T-helper 2 cell treated with Interferon-gamma antibody and Interleukin-4, amounts not matched to agents 5 μg/mL and 100 μg/mL, for 36 hours (primary cell): ENCODE data around the gene CPS1.

ENCODE experiments used
- DNase-seq: peaks from one replicate; pipeline ENCODE4 v3.0.0; 2021; ENCODE audit warnings: low spot score
- H3K27ac Mint-ChIP-seq: one replicate; pipeline ENCODE4 v1.8.0; 2021; ENCODE audit warnings: mild to moderate bottlenecking, mixed read lengths
- H3K27me3 Mint-ChIP-seq: one replicate; pipeline ENCODE4 v1.8.0; 2021; ENCODE audit warnings: low read depth, mixed read lengths
- H3K36me3 Mint-ChIP-seq: one replicate; pipeline ENCODE4 v1.8.0; 2021; ENCODE audit warnings: low read depth, mixed read lengths
- H3K4me1 Mint-ChIP-seq: one replicate; pipeline ENCODE4 v1.8.0; 2021; ENCODE audit warnings: low read depth, mixed read lengths
- H3K4me3 Mint-ChIP-seq: one replicate; pipeline ENCODE4 v1.8.0; 2022; ENCODE audit warnings: mild to moderate bottlenecking, moderate library complexity, mixed read lengths
- H3K9me3 Mint-ChIP-seq: one replicate; pipeline ENCODE4 v1.8.0; 2021; ENCODE audit warnings: mixed read lengths

The CPS1 gene

DNA sequence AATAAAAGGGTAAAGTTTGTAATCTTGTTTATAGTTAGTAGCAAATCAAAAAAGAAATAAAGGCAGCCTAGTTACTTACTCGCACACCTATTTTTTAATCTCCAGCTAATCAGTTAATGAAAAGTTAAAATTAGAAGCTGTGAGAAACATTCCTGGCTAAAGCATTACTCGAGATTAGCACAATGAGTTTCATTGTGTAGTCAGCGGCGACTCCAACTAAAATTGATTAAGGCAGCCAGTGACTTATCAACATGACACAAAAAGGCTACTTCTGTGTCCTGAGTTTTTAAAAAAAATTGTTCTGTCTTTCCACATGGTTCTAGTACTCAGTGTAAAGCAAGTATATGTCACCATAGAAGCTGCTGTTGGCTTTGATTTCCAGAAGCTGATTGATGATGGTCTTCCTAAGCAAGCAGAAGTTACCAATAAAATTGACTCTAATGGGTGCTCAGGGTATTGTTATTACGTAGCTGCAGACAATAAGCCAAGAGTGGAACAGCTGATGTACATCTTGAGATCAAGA, 159.2 kb downstream of the CPS1 start:
- no peak overlapping the region for H3K4me3 Mint-ChIP-seq
- no peaks in the 10 kb centered on the region for H3K36me3 Mint-ChIP-seq
- no peaks in the 10 kb centered on the region for H3K27me3 Mint-ChIP-seq
- H3K9me3 Mint-ChIP-seq: no peaks in the 10 kb centered on the region
- no peak overlapping the region for H3K27ac Mint-ChIP-seq
- no peak for DNase-seq
- no peaks in the 10 kb centered on the region for H3K4me1 Mint-ChIP-seq

DNA sequence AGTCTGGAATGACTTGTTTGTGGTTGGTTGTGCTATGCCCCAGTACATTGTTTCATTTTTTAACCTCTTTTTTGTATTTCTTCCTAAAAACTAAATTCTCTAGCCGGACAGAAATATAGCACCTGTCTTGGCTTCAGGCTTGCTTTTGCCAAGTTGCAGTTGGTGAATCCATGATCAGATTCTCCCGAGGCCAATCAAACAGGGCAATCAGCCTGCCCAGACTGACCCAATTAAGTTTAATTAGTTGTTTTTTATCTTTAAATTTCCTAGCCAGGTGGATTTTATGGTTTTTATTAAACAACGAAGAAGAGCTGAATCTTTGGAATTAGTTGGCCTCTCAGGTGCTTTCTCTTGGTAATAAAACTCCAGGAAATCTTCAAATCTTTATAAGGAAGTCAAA, 162.1 kb downstream of the CPS1 start:
- no peak overlapping the region for H3K27ac Mint-ChIP-seq
- H3K36me3 Mint-ChIP-seq: no peaks in the 10 kb centered on the region
- H3K9me3 Mint-ChIP-seq: no peaks in the 10 kb centered on the region
- H3K27me3 Mint-ChIP-seq: no peaks in the 10 kb centered on the region
- no peak for DNase-seq
- no peak overlapping the region for H3K4me3 Mint-ChIP-seq
- H3K4me1 Mint-ChIP-seq: no peaks in the 10 kb centered on the region

GRCh38 chr2:210722092-210722491, 165.7 kb downstream of the CPS1 start:
- no peak overlapping the region for H3K27ac Mint-ChIP-seq
- H3K4me3 Mint-ChIP-seq: no peak overlapping the region
- peaks cover under 1% of the 10 kb centered on the region for H3K9me3 Mint-ChIP-seq
- no peaks in the 10 kb centered on the region for H3K36me3 Mint-ChIP-seq
- H3K4me1 Mint-ChIP-seq: no peaks in the 10 kb centered on the region
- H3K27me3 Mint-ChIP-seq: no peaks in the 10 kb centered on the region
- no peak for DNase-seq

DNA sequence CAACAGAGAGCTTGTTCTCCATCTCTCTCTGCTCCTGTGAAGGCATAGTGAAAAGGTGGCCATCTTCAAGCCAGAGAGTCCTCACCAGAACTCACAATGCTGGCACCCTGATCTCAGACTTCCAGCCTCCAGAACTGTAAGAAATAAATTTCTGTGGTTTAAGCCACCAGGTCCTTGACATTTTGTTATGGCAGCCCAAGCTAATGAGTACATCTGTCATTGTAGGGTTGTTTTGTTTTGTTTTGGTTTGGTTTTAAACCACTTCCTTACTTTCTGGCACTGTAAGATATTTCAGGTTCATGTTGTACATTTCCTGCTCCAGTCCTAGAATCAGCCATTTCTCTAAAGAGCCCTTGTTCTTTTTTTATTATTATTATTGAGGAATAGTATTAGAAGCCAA, 171.2 kb downstream of the CPS1 start:
- H3K27me3 Mint-ChIP-seq: no peaks in the 10 kb centered on the region
- no peak overlapping the region for H3K27ac Mint-ChIP-seq
- peaks cover 3% of the 10 kb centered on the region for H3K9me3 Mint-ChIP-seq
- H3K36me3 Mint-ChIP-seq: no peaks in the 10 kb centered on the region
- no peak for DNase-seq
- no peak overlapping the region for H3K4me3 Mint-ChIP-seq
- peaks cover 3% of the 10 kb centered on the region for H3K4me1 Mint-ChIP-seq
